Uterus (tissue), 2 donors: Measurements from ENCODE around the gene CEP164.

ENCODE experiments used
- POLR2A ChIP-seq, 2 donors: fragments of 450-650 bp; IDR thresholded peaks; one replicate each; pipeline ENCODE4 v1.6.1; 2016; ENCODE audit warnings: antibody characterized with exemption in 2 of 2, mild to moderate bottlenecking in 1 of 2, moderate library complexity in 1 of 2
- TF ChIP-seq, protein P1 (sequence below), 4 experiments: fragments of 200-600 bp in 2 of 4; fragments of 450-650 bp in 2 of 4; sonication (generic) in 2 of 4; IDR thresholded peaks; one replicate each; pipeline ENCODE4 v1.5.1; 2016 to 2019; ENCODE audit warnings: antibody characterized with exemption in 4 of 4, mild to moderate bottlenecking in 2 of 4, moderate library complexity in 1 of 4

DNA sequence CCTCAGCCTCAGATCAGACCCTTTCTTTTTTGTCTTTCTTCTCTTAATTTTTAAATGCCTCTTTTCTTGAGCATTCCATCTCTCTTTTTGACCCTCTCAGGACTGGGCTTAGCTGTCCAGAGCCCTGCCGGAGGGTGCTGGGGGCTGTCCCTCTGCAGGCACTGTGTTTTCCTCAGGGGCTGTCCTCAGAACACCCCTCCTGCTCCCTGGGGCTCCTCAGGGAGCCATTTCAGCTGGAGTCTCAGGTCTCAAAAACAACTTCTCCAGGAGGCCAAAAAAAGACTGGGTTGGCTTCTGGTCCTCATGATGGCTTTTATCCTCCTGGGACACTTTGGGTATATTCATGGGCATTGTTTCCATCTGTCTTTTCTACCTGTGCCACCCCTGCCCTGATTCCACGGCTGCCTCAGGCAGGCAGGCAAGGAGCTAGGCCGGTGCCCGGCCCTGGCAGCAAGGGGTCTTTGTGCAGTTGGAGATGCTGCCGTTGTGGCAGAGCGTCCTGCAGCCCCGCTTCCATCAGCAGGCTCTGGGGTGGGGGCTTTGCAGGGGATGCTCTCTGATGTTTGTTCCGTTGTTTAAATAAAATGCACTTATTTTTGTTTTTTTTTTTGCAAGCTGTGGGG is 85.1 kb downstream of the CEP164 start:
- TF ChIP-seq, protein P1, sequence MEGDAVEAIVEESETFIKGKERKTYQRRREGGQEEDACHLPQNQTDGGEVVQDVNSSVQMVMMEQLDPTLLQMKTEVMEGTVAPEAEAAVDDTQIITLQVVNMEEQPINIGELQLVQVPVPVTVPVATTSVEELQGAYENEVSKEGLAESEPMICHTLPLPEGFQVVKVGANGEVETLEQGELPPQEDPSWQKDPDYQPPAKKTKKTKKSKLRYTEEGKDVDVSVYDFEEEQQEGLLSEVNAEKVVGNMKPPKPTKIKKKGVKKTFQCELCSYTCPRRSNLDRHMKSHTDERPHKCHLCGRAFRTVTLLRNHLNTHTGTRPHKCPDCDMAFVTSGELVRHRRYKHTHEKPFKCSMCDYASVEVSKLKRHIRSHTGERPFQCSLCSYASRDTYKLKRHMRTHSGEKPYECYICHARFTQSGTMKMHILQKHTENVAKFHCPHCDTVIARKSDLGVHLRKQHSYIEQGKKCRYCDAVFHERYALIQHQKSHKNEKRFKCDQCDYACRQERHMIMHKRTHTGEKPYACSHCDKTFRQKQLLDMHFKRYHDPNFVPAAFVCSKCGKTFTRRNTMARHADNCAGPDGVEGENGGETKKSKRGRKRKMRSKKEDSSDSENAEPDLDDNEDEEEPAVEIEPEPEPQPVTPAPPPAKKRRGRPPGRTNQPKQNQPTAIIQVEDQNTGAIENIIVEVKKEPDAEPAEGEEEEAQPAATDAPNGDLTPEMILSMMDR (IDR thresholded peaks at IDR 0.05): no peak
- no peak for TF ChIP-seq POLR2A (IDR thresholded peaks at IDR 0.05)
